ENCODE measurements around the gene MRPS23.

- no peak for TF ChIP-seq CEBPB (IDR thresholded peaks at IDR 0.05; ENCODE audit: low read depth, low read length)
- TF ChIP-seq FOS (IDR thresholded peaks at IDR 0.05; ENCODE audit: low read depth, low read length), result no peak
- TF ChIP-seq POLR2A (IDR thresholded peaks at IDR 0.05; ENCODE audit: low read depth, low read length), result no peak
- TF ChIP-seq CTCF (conservative IDR thresholded peaks at IDR 0.05; ENCODE audit: low read depth, low read length), result no peak
- TF ChIP-seq BHLHE40 (IDR thresholded peaks at IDR 0.05; ENCODE audit: low read depth, low read length), result no peak
- no peak for TF ChIP-seq RAD21 (IDR thresholded peaks at IDR 0.05; ENCODE audit: low read length)
- no peak for TF ChIP-seq USF2 (IDR thresholded peaks at IDR 0.05; ENCODE audit: low read depth, low read length)
- TF ChIP-seq MAZ (IDR thresholded peaks at IDR 0.05; ENCODE audit: borderline replicate concordance, low read depth, low read length), result no peak
- TF ChIP-seq SMC3 (IDR thresholded peaks at IDR 0.05; ENCODE audit: low read depth, low read length), result no peak
- no peak for TF ChIP-seq MXI1 (IDR thresholded peaks at IDR 0.05; ENCODE audit: borderline replicate concordance, low read depth, low read length)
- TF ChIP-seq MAFK (IDR thresholded peaks at IDR 0.05; ENCODE audit: low read depth, low read length), result no peak
- TF ChIP-seq NFE2L2 (IDR thresholded peaks at IDR 0.05; ENCODE audit: low read depth, low read length), result no peak
Observed at GRCh38 chr17:57887161-57887560, 37.3 kb upstream of the MRPS23 start.

All from IMR-90 (cell line).